ENCODE results near the gene HOXC4. TPM values are rescaled to one million over a fixed set of nuclear protein-coding genes. Genes with fewer than 3 reads are reported as not detected.

Gene HOXC4
- total RNA-seq, 1 donor from 2014 or later, result not detected

DNA sequence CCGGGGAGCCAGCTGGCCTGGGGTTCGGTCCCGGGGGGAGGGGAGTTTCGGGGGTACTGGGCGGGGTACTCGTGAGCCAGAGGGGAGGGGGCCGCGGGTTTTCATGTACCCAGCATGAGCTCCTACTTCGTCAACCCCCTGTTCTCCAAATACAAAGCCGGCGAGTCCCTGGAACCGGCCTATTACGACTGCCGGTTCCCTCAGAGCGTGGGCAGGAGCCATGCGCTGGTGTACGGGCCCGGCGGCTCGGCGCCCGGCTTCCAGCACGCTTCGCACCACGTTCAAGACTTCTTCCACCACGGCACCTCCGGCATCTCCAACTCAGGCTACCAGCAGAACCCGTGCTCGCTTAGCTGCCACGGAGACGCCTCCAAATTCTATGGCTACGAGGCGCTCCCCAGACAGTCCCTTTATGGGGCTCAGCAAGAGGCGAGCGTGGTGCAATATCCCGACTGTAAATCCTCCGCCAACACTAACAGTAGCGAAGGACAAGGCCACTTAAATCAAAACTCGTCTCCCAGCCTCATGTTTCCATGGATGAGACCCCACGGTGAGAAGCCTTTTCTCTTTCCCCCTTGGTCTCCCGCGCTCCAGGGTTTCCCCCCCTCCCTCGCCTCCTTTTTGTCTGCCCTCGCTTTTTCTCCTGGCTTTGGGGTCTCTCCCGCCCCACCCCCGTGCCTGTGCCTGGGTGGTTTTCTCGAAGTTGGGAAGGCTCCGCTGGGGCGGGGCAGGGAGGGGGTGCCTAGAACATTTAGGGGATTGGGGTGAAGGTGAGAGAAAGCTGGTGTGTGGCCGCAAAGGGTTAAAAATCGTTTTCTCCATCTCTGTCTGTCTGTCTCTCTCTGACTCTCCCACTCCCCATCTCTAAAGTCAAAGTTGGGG, 44.2 kb upstream of the HOXC4 start:
- TF ChIP-seq CTCF (IDR thresholded peaks at IDR 0.05), result no peak
- H3K36me3 Mint-ChIP-seq (ENCODE audit: low read depth), result no peaks in the 10 kb centered on the region
- H3K9me3 Mint-ChIP-seq (ENCODE audit: low read depth), result no peaks in the 10 kb centered on the region
- DNase-seq (ENCODE audit: low spot score), result no peak
- H3K4me1 Mint-ChIP-seq (ENCODE audit: low read depth), result peaks cover 12% of the 10 kb centered on the region
- H3K27me3 Mint-ChIP-seq (ENCODE audit: low read depth), result peaks cover 83% of the 10 kb centered on the region
- H3K4me3 Mint-ChIP-seq (ENCODE audit: unreplicated experiment), result peak overlapping the region; percentile 53
- no peak overlapping the region for H3K27ac Mint-ChIP-seq (ENCODE audit: unreplicated experiment)

DNA sequence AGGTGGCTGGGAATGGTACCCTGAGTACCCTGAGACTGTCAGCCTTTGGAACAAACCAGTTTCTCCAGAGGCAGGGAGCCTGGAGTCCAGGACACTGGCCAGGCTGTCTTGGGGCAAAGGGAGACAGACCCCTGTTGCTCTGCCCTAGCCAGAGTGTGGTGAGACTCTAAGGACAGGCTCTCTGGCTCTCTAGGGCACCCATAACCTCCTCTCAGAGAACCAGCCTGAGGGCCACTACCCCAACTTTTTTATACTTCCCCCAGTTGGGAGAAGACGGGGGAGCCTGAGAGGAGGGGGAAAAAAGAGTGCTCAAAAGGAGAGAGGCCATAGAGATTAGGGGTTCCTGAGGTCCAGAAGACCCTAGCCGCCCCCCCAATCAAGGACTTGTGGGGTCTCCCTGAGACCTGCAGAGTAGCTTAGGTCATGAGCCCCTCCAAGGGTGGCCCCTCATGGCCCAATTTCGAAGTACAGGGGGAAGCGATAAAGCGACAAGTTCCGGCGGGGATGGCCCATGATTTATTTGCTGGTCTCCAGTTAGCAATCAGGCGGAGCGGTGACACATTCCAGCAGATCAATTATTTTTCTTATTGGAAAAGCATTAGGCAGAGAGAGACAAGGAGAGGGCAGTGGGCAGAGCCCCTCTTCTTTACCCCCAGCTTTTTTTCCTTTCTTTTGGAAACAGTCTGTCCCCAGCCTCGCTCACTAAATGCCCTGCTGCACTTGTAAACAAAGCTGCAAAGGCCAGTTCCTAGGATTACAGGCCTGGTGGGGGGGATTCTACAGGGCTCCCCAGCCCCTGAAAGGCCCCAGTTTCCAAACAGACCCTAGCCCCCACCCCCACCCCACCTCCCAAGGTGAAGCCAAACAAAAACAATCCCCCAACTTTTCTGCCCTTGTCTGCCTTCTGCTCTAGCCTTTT, 43.3 kb upstream of the HOXC4 start:
- TF ChIP-seq CTCF (IDR thresholded peaks at IDR 0.05), result no peak
- Mint-ChIP-seq H3K4me1 (ENCODE audit: low read depth) (peaks cover 12% of the 10 kb centered on the region), H3K36me3 (ENCODE audit: low read depth) (no peaks in the 10 kb centered on the region), H3K4me3 (ENCODE audit: unreplicated experiment) (no peak overlapping the region), H3K27me3 (ENCODE audit: low read depth) (peaks cover 84% of the 10 kb centered on the region), H3K9me3 (ENCODE audit: low read depth) (no peaks in the 10 kb centered on the region), H3K27ac (ENCODE audit: unreplicated experiment) (no peak overlapping the region)
- no peak for DNase-seq (ENCODE audit: low spot score)

DNA sequence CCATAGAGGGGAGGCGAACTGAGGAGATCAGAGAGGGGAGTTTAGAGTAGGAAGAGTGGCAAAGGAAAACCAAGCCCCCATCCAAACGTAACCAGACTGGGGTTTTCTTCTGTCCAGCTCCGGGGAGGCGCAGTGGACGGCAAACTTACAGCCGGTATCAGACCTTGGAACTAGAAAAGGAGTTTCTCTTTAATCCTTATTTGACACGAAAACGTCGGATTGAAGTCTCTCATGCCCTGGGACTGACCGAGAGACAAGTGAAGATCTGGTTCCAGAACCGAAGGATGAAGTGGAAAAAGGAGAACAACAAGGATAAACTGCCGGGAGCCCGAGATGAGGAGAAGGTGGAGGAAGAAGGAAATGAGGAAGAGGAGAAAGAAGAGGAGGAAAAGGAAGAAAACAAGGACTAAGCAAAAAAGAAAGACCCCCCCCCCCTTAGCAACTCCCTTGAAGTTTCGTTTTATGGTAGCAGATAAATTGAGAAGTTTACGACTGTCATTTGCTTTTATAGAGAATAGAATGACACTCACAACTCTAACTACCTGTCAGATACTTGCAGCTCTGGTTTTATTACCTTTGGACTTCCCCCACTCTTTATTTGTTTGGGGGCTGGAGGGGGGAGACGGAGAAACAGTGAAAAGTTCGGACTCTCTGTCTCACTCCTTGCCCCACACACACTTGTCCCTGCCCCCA, 42.5 kb upstream of the HOXC4 start:
- Mint-ChIP-seq H3K27me3 (ENCODE audit: low read depth) (peaks cover 83% of the 10 kb centered on the region), H3K9me3 (ENCODE audit: low read depth) (no peaks in the 10 kb centered on the region), H3K27ac (ENCODE audit: unreplicated experiment) (no peak overlapping the region), H3K4me3 (ENCODE audit: unreplicated experiment) (no peak overlapping the region), H3K36me3 (ENCODE audit: low read depth) (no peaks in the 10 kb centered on the region), H3K4me1 (ENCODE audit: low read depth) (peaks cover 11% of the 10 kb centered on the region)
- no peak for TF ChIP-seq CTCF (IDR thresholded peaks at IDR 0.05)
- no peak for DNase-seq (ENCODE audit: low spot score)

DNA sequence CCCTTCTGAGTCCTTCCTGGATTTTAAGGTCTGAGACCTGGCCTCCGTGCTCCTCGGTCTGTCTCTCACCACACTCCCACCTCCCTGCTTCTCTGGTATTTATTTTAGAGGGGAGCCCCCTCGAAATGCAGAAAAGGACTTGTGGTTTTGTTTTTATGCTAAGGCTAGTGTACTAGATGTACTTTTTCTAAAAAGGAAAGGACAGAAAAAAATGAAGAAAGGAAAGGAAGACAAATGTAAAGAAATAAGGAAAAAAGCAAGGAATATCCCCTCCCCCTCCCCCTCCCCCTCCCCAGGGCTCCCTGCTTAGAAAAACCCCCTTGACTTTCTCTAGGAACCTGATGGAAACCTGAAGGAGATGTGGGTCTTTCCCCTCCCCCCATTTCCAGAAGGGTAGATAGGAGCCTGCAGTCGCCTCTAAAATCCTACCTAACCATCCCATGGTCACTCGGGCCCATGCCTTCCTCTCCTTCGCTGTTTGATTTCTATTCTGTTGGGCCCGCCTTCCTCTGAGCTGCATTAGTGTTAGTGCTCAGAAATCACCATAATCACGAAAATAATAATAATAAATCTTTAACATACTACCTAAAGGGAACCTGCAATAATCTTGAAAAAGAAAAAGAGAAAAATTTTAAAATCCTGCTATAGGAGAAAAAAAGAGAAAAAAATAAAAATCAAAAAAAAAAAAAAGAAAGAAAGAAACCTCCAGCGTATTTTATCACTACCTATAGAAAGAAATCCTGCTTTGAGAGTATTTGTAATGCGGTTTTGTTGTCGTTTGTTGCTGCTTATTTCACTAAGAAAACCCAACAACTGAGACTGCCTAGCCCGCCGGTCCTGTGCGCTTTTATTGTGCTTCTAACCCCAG, 41.7 kb upstream of the HOXC4 start:
- no peak overlapping the region for H3K4me3 Mint-ChIP-seq (ENCODE audit: unreplicated experiment)
- DNase-seq (ENCODE audit: low spot score), result no peak

More for the DNA sequence above, 41.7 kb upstream of the HOXC4 start:
- TF ChIP-seq CTCF (IDR thresholded peaks at IDR 0.05), result no peak
- Mint-ChIP-seq H3K36me3 (ENCODE audit: low read depth) (no peaks in the 10 kb centered on the region), H3K27me3 (ENCODE audit: low read depth) (peaks cover 80% of the 10 kb centered on the region), H3K9me3 (ENCODE audit: low read depth) (no peaks in the 10 kb centered on the region), H3K4me1 (ENCODE audit: low read depth) (peaks cover 8% of the 10 kb centered on the region), H3K27ac (ENCODE audit: unreplicated experiment) (no peak overlapping the region)
